Neural cell (in vitro differentiated cells): Measurements from ENCODE around the gene DPF3. TPM values are rescaled to one million over a fixed set of nuclear protein-coding genes. Genes with fewer than 3 reads are reported as not detected.

Experiments
- H2AFZ ChIP-seq: fragments of 200-600, 300-800 bp; sonication (generic), shearing (Covaris generic); 2 replicates; pipeline ENCODE4 v1.6.0; 2014; ENCODE audit warnings: low read depth, mild to moderate bottlenecking, antibody characterized with exemption, low read length, moderate library complexity
- H3F3A ChIP-seq: fragments of 200-600 bp; shearing (Covaris generic); 2 replicates; pipeline ENCODE4 v1.6.1; 2016; ENCODE audit warnings: mild to moderate bottlenecking, moderate library complexity, mixed read lengths, antibody characterized with exemption, low read length; ENCODE audit not compliant: insufficient read depth, poor library complexity, severe bottlenecking
- H3K27ac ChIP-seq: fragments of 200-600, 300-800 bp; sonication (generic), shearing (Covaris generic); 2 replicates; pipeline ENCODE4 v1.5.1; 2014; ENCODE audit warnings: mild to moderate bottlenecking, low read length, moderate library complexity
- H3K27me3 ChIP-seq: fragments of 300-800, 200-600 bp; sonication (generic), shearing (Covaris generic); 2 replicates; pipeline ENCODE4 v1.6.0; 2014; ENCODE audit warnings: mild to moderate bottlenecking, low read depth, low read length, moderate library complexity; ENCODE audit not compliant: insufficient read depth
- H3K36me3 ChIP-seq: fragments of 300-800, 200-600 bp; sonication (generic), shearing (Covaris generic); 2 replicates; pipeline ENCODE4 v1.5.1; 2014; ENCODE audit warnings: mild to moderate bottlenecking, antibody characterized with exemption, low read length, moderate library complexity; ENCODE audit not compliant: insufficient read depth
- H3K4me2 ChIP-seq: fragments of 300-800, 200-600 bp; sonication (generic), shearing (Covaris generic); 2 replicates; pipeline ENCODE4 v1.6.0; 2014; ENCODE audit warnings: mild to moderate bottlenecking, low read length
- H3K4me3 ChIP-seq: fragments of 300-800, 200-600 bp; sonication (generic), shearing (Covaris generic); 2 replicates; pipeline ENCODE4 v1.5.1; 2014; ENCODE audit warnings: mild to moderate bottlenecking, low read length, moderate library complexity
- H3K79me2 ChIP-seq: fragments of 200-600 bp; shearing (Covaris generic); replicated peaks from 2 replicates; pipeline ENCODE4 v1.6.0; 2014; ENCODE audit warnings: mild to moderate bottlenecking, low read length, moderate library complexity; ENCODE audit not compliant: insufficient read depth
- H3K9ac ChIP-seq: fragments of 300-800, 200-600 bp; sonication (generic), shearing (Covaris generic); 2 replicates; pipeline ENCODE4 v1.6.1; 2016; ENCODE audit warnings: mild to moderate bottlenecking, low read length, mixed read lengths
- H3K9me2 ChIP-seq: fragments of 200-600 bp; shearing (Covaris generic); 2 replicates; pipeline ENCODE4 v1.6.1; 2016; ENCODE audit warnings: mild to moderate bottlenecking, low read length, mixed read lengths; ENCODE audit not compliant: insufficient read depth
- H3K9me3 ChIP-seq: fragments of 200-600, 300-800 bp; sonication (generic), shearing (Covaris generic); 2 replicates; pipeline ENCODE4 v1.6.1; 2016; ENCODE audit warnings: mild to moderate bottlenecking, mixed run types, low read length, moderate library complexity, mixed read lengths
- H4K20me1 ChIP-seq: fragments of 200-600 bp; shearing (Covaris generic); 2 replicates; pipeline ENCODE4 v1.6.1; 2016; ENCODE audit warnings: mild to moderate bottlenecking, mixed run types; ENCODE audit not compliant: insufficient read depth
- EP300 ChIP-seq: fragments of 450-650 bp; conservative IDR thresholded peaks from 2 replicates; pipeline ENCODE4 v1.6.1; 2014; ENCODE audit warnings: antibody characterized with exemption, mild to moderate bottlenecking, moderate library complexity; ENCODE audit not compliant: poor library complexity, severe bottlenecking
- EZH2 ChIP-seq: fragments of 200-600, 300-800 bp; shearing (Covaris generic), sonication (generic); IDR thresholded peaks from 2 replicates; pipeline ENCODE4 v1.6.1; 2014; ENCODE audit warnings: antibody characterized with exemption, low read length, borderline replicate concordance, mild to moderate bottlenecking; ENCODE audit not compliant: insufficient read depth, poor library complexity, severe bottlenecking
- MXI1 ChIP-seq: fragments of 450-650 bp; conservative IDR thresholded peaks from 2 replicates; pipeline ENCODE4 v1.6.1; 2014; ENCODE audit warnings: antibody characterized with exemption, mild to moderate bottlenecking; ENCODE audit not compliant: poor library complexity, severe bottlenecking
- POLR2AphosphoS5 ChIP-seq: IDR thresholded peaks from 2 replicates; pipeline ENCODE4 v1.6.1; 2012
- RAD21 ChIP-seq: fragments of 450-650 bp; conservative IDR thresholded peaks from 2 replicates; pipeline ENCODE4 v1.6.1; 2014; ENCODE audit warnings: antibody characterized with exemption, mild to moderate bottlenecking, moderate library complexity
- SMC3 ChIP-seq: fragments of 450-650 bp; conservative IDR thresholded peaks from 2 replicates; pipeline ENCODE4 v1.6.1; 2014; ENCODE audit warnings: antibody characterized with exemption, mild to moderate bottlenecking, moderate library complexity; ENCODE audit not compliant: poor library complexity
- TAF1 ChIP-seq: IDR thresholded peaks from 2 replicates; pipeline ENCODE4 v1.6.1; 2012; ENCODE audit warnings: low read depth
- polyA plus RNA-seq: library from polyadenylated mRNA; depleted of rRNA; stranded (reverse); fragments of >200 nt; gene quantifications from 2 replicates; pipeline ENCODE4 v1.2.3, GENCODE V29; 2014
- TF ChIP-seq, protein P1 (sequence below): IDR thresholded peaks from 2 replicates; pipeline ENCODE4 v1.6.1; 2012; ENCODE audit warnings: borderline replicate concordance
- TF ChIP-seq, protein P2 (sequence below): fragments of 450-650 bp; IDR thresholded peaks from 2 replicates; pipeline ENCODE4 v1.5.1; 2014; ENCODE audit warnings: antibody characterized with exemption, mild to moderate bottlenecking, moderate library complexity; ENCODE audit not compliant: poor library complexity, severe bottlenecking

DPF3 gene
- polyA plus RNA-seq, 1 donor from 2014 or later: 2.9 TPM

DNA sequence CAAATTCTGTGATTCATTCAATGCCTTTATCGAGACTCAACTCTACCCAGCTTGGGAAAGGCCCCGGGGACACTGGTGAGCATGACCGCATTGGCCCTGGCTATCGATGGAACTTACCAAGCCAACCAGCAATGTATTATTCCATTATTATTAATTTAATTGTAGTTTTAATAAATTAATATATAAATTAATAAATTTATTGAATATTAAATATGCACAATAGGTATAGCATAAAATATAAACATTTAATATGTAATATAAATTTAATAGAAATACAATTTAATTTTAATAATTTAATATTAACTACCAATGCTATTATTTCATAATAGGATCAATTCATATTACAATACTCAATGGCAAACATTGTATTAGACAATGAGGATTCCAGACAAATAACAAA, 163.4 kb downstream of the DPF3 start:
- H3K79me2 ChIP-seq: no peaks in the 10 kb centered on the region
- TF ChIP-seq, protein P1, sequence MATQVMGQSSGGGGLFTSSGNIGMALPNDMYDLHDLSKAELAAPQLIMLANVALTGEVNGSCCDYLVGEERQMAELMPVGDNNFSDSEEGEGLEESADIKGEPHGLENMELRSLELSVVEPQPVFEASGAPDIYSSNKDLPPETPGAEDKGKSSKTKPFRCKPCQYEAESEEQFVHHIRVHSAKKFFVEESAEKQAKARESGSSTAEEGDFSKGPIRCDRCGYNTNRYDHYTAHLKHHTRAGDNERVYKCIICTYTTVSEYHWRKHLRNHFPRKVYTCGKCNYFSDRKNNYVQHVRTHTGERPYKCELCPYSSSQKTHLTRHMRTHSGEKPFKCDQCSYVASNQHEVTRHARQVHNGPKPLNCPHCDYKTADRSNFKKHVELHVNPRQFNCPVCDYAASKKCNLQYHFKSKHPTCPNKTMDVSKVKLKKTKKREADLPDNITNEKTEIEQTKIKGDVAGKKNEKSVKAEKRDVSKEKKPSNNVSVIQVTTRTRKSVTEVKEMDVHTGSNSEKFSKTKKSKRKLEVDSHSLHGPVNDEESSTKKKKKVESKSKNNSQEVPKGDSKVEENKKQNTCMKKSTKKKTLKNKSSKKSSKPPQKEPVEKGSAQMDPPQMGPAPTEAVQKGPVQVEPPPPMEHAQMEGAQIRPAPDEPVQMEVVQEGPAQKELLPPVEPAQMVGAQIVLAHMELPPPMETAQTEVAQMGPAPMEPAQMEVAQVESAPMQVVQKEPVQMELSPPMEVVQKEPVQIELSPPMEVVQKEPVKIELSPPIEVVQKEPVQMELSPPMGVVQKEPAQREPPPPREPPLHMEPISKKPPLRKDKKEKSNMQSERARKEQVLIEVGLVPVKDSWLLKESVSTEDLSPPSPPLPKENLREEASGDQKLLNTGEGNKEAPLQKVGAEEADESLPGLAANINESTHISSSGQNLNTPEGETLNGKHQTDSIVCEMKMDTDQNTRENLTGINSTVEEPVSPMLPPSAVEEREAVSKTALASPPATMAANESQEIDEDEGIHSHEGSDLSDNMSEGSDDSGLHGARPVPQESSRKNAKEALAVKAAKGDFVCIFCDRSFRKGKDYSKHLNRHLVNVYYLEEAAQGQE: no peak
- TF ChIP-seq RAD21: no peak
- TF ChIP-seq, protein P2, sequence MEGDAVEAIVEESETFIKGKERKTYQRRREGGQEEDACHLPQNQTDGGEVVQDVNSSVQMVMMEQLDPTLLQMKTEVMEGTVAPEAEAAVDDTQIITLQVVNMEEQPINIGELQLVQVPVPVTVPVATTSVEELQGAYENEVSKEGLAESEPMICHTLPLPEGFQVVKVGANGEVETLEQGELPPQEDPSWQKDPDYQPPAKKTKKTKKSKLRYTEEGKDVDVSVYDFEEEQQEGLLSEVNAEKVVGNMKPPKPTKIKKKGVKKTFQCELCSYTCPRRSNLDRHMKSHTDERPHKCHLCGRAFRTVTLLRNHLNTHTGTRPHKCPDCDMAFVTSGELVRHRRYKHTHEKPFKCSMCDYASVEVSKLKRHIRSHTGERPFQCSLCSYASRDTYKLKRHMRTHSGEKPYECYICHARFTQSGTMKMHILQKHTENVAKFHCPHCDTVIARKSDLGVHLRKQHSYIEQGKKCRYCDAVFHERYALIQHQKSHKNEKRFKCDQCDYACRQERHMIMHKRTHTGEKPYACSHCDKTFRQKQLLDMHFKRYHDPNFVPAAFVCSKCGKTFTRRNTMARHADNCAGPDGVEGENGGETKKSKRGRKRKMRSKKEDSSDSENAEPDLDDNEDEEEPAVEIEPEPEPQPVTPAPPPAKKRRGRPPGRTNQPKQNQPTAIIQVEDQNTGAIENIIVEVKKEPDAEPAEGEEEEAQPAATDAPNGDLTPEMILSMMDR: no peak
- TF ChIP-seq TAF1: no peak
- TF ChIP-seq SMC3: no peak
- H3K9me3 ChIP-seq: no peaks in the 10 kb centered on the region
- no peak overlapping the region for H3K9ac ChIP-seq
- no peaks in the 10 kb centered on the region for H3K9me2 ChIP-seq
- no peak overlapping the region for H3K27ac ChIP-seq
- H3K4me3 ChIP-seq: no peak overlapping the region
- no peaks in the 10 kb centered on the region for H3K36me3 ChIP-seq
- no peak overlapping the region for H3K4me2 ChIP-seq
- no peaks in the 10 kb centered on the region for H4K20me1 ChIP-seq
- H3K27me3 ChIP-seq: no peaks in the 10 kb centered on the region
- H2AFZ ChIP-seq: no peak overlapping the region
- H3F3A ChIP-seq: no peaks in the 10 kb centered on the region

DNA sequence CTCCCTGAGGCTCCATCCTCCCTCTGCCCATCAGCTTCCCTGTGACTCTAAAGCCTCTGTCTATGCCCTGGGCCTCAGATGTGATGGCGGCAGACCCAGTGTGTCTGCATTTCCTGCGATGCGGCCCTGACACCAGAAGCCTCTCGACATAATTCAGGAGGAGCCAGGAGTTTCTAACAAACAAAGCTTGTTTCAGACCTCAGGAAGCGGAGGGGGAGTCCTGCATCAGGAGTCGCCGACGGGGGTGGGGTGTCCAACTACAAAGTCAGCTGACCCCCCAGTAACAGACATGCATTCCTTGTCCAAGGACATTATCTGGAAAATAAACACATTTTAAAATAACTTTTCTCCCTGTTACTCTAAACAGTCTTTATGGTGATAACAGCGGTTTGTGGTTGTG, 167.5 kb downstream of the DPF3 start:
- no peaks in the 10 kb centered on the region for H3K27me3 ChIP-seq
- no peak overlapping the region for H3K9ac ChIP-seq
- no peaks in the 10 kb centered on the region for H3K36me3 ChIP-seq
- H3K27ac ChIP-seq: no peak overlapping the region
- H2AFZ ChIP-seq: no peak overlapping the region
- H3K4me2 ChIP-seq: no peak overlapping the region
- TF ChIP-seq MXI1 (no peak), EZH2 (no peak), POLR2AphosphoS5 (no peak), RAD21 (no peak), SMC3 (no peak), EP300 (no peak), TAF1 (no peak)
- TF ChIP-seq, protein P2: no peak
- TF ChIP-seq, protein P1: no peak
- H3K9me3 ChIP-seq: no peaks in the 10 kb centered on the region
- no peaks in the 10 kb centered on the region for H3K79me2 ChIP-seq
- no peak overlapping the region for H3K4me3 ChIP-seq
- no peaks in the 10 kb centered on the region for H3K9me2 ChIP-seq
- H4K20me1 ChIP-seq: no peaks in the 10 kb centered on the region
- no peaks in the 10 kb centered on the region for H3F3A ChIP-seq
